Prostate gland (tissue), 2 donors: ENCODE measurements around the gene OLIG2. TPM values are rescaled to one million over a fixed set of nuclear protein-coding genes. Genes with fewer than 3 reads are reported as not detected.

Source experiments
- DNase-seq: peaks from one replicate; pipeline ENCODE4 v3.0.0-alpha.2; 2019; ENCODE audit warnings: low spot score
- H3K27ac ChIP-seq, 2 donors: fragments of 200-600 bp; sonication (generic); 2 replicates each; pipeline ENCODE4 v1.5.1; 2017 to 2019
- H3K27me3 ChIP-seq: fragments of 200-600 bp; sonication (generic); replicated peaks from 2 replicates; pipeline ENCODE4 v1.5.1; 2019; ENCODE audit not compliant: insufficient read depth
- H3K36me3 ChIP-seq, 2 donors: fragments of 200-600 bp; sonication (generic); 1 replicate in 1 of 2; 2 replicates in 1 of 2; pipeline versions ENCODE4 v1.5.1 to v1.8.1; 2017 to 2019
- H3K4me1 ChIP-seq: fragments of 200-600 bp; sonication (generic); replicated peaks from 2 replicates; pipeline ENCODE4 v1.5.1; 2019
- H3K4me3 ChIP-seq, 2 donors: fragments of 200-600 bp; sonication (generic); 2 replicates each; pipeline ENCODE4 v1.5.1; 2017 to 2019
- H3K9me3 ChIP-seq: fragments of 200-600 bp; sonication (generic); 2 replicates; pipeline ENCODE4 v1.5.1; 2017
- POLR2A ChIP-seq: fragments of 450-650 bp; IDR thresholded peaks from one replicate; pipeline ENCODE4 v1.6.1; 2016; ENCODE audit warnings: antibody characterized with exemption, mild to moderate bottlenecking
- POLR2AphosphoS5 ChIP-seq: sonication (generic); formaldehyde crosslinking; IDR thresholded peaks from one replicate; pipeline ENCODE4 v1.6.1; 2017; ENCODE audit warnings: antibody characterized with exemption
- WGBS: methylation state at CpG from one replicate; pipeline ENCODE4 v1.1.5; 2018; 5-methylcytosine and 5-hydroxymethylcytosine counted together
- intact Hi-C: fragments of 100-400 bp; cut with DNase I; formaldehyde crosslinking; loops from one replicate; pipeline ENCODE4 v1.14.2; 2022
- total RNA-seq, 2 donors: library from RNA; depleted of rRNA; stranded (reverse); fragments of >200 nt; gene quantifications; one replicate each; pipeline ENCODE4 v1.1.0, GENCODE V29; 2016
- TF ChIP-seq, protein P1 (sequence below), 4 experiments: fragments of 200-600 bp in 2 of 4; fragments of 450-650 bp in 2 of 4; sonication (generic) in 2 of 4; IDR thresholded peaks; 1 replicate in 3 of 4; 2 replicates in 1 of 4; pipeline ENCODE4 v1.5.1; 2016 to 2019; ENCODE audit warnings: antibody characterized with exemption in 4 of 4, mild to moderate bottlenecking in 2 of 4, moderate library complexity in 2 of 4

Gene OLIG2
- total RNA-seq, 2 donors from 2014 or later: not detected

DNA sequence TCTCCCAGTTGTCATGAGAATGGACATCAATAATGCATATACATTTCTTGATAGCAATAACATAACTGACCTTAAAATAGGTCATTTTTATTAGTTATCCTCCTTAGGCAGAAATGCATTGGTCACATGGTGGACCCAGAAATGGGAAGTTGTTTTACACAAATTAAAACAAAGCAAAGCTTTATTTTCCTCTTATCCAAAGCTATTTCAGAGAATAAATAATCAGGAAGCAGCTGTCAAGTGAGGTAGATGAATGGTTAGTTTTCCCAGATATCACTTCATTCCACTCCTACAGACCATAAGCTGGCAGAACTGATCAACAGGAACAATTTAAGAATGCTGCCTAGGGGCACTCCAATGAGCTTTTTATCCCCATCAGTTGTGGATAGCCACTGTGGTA is 28.2 kb downstream of the OLIG2 start:
- TF ChIP-seq POLR2A (no peak), POLR2AphosphoS5 (no peak)
- TF ChIP-seq, protein P1, sequence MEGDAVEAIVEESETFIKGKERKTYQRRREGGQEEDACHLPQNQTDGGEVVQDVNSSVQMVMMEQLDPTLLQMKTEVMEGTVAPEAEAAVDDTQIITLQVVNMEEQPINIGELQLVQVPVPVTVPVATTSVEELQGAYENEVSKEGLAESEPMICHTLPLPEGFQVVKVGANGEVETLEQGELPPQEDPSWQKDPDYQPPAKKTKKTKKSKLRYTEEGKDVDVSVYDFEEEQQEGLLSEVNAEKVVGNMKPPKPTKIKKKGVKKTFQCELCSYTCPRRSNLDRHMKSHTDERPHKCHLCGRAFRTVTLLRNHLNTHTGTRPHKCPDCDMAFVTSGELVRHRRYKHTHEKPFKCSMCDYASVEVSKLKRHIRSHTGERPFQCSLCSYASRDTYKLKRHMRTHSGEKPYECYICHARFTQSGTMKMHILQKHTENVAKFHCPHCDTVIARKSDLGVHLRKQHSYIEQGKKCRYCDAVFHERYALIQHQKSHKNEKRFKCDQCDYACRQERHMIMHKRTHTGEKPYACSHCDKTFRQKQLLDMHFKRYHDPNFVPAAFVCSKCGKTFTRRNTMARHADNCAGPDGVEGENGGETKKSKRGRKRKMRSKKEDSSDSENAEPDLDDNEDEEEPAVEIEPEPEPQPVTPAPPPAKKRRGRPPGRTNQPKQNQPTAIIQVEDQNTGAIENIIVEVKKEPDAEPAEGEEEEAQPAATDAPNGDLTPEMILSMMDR (IDR thresholded peaks at IDR 0.05): no peak
- H3K9me3 ChIP-seq: no peaks in the 10 kb centered on the region
- intact Hi-C loops: no loop called here
- DNase-seq: no peak
- no peaks in the 10 kb centered on the region for H3K4me1 ChIP-seq
- no peak overlapping the region for H3K27ac ChIP-seq
- no peaks in the 10 kb centered on the region for H3K27me3 ChIP-seq
- no peaks in the 10 kb centered on the region for H3K36me3 ChIP-seq
- H3K4me3 ChIP-seq: no peak overlapping the region

DNA sequence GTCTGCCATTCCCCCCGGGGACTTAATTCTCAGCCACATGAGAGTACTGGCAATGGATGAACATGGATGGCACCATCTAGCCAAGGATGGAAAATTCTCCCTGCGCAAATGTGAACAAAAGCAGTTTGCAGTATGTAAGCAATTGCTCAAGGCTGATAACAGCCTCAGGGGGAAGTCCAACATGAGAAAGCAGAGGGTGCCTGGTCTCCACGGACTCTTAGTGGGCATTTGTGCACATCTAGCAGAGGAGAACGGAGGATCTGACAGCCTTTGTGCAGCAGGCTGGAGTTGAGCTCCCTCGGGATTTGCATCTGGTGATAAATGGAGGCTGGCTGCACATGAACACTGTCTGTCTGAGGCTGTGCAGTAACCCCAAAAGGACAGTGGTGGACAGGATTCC is 30.3 kb downstream of the OLIG2 start:
- TF ChIP-seq, protein P1 (IDR thresholded peaks at IDR 0.05): no peak
- TF ChIP-seq POLR2A (no peak), POLR2AphosphoS5 (no peak)
- intact Hi-C loops: no loop called here
- no peak overlapping the region for H3K27ac ChIP-seq
- no peak for DNase-seq
- WGBS: 82% methylated on average over 5 of the region's 5 CpGs
- H3K36me3 ChIP-seq: no peaks in the 10 kb centered on the region
- no peaks in the 10 kb centered on the region for H3K4me1 ChIP-seq
- H3K4me3 ChIP-seq: no peak overlapping the region
- no peaks in the 10 kb centered on the region for H3K9me3 ChIP-seq
- no peaks in the 10 kb centered on the region for H3K27me3 ChIP-seq

DNA sequence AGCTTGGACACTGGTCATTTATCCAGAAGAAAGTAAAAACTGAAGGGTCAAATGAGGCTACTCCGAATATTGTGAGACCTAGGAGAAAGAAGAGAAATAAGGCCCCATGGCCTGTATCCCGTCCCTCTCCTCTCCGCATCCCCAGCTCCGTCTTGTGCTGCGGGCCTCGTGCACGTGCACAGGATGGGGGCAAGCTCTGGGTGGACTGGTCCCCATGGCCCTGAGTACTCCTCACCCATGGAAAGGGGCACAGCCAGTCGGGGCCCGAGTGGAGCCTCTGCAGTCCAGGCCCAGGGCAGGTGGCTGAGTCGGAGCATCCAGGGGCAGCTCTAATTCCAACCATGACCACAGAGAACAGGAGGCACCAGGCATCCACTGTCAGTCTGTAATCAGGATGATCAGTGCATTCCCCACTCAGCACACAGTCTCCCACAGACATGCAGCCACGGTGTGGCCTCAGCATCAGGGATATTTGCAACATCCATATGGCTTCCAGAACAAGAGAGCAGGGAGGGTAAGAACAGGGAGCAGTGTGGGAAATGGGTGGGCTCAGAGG is 31.7 kb downstream of the OLIG2 start:
- WGBS: 85% methylated on average over 11 of the region's 11 CpGs
- intact Hi-C loops: no loop called here
- DNase-seq: no peak
- Histone ChIP-seq H3K27me3 (no peaks in the 10 kb centered on the region), H3K36me3 (no peaks in the 10 kb centered on the region), H3K4me1 (no peaks in the 10 kb centered on the region), H3K4me3 (no peak overlapping the region), H3K9me3 (no peaks in the 10 kb centered on the region), H3K27ac (no peak overlapping the region)
- TF ChIP-seq, protein P1 (IDR thresholded peaks at IDR 0.05): no peak
- no peak for TF ChIP-seq POLR2A
- TF ChIP-seq POLR2AphosphoS5: no peak

DNA sequence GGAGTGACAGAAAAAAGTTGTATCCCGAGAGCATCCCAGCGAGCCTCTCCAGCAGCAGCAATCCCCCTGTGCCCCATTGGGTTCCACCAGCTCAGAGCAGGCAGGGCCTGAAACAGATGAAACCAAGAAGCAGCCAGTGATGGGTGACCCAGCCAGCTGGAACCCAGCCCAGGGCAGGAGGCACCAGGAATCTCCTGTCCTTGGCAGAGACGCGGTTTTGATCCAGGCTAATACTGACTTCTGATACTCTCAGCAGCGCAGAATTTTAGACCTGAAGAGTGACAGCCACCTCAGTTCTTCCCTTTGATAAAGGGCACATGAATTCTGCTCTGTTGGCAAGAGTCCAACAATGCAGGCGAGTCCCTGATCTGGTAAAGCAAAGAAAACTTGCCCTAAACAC is 32.8 kb downstream of the OLIG2 start:
- no peaks in the 10 kb centered on the region for H3K27me3 ChIP-seq
- no peak overlapping the region for H3K4me3 ChIP-seq
- intact Hi-C loops: no loop called here
- 33% methylated on average over 6 of the region's 6 CpGs for WGBS
- H3K4me1 ChIP-seq: no peaks in the 10 kb centered on the region
- no peaks in the 10 kb centered on the region for H3K9me3 ChIP-seq
- no peak overlapping the region for H3K27ac ChIP-seq
- H3K36me3 ChIP-seq: no peaks in the 10 kb centered on the region
- no peak for TF ChIP-seq POLR2A
- TF ChIP-seq POLR2AphosphoS5: no peak
- TF ChIP-seq, protein P1 (IDR thresholded peaks at IDR 0.05): no peak
- peak; percentile 53 for DNase-seq

DNA sequence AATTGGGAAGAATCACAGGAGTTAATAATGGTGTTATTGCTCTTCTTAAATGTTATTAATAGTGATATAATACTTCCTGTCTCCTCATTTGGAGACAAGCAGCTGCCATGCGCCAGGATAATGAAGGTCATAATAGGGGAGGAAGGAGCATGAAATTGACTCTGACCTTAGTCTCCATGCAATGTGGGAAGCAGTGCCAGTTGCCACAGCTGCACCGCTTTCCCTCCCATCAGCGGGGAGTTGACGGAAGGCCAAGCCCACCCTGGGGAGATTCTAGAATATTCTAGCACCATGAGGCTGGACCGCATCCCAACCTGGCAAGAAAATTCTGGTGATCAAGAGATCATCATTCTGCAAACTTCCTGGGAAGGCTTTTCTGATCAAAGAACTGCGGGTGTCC is 33.2 kb downstream of the OLIG2 start:
- WGBS: 71% methylated on average over 6 of the region's 6 CpGs
- no peak overlapping the region for H3K27ac ChIP-seq
- no peaks in the 10 kb centered on the region for H3K9me3 ChIP-seq
- H3K4me3 ChIP-seq: no peak overlapping the region
- no peak for TF ChIP-seq POLR2AphosphoS5
- TF ChIP-seq, protein P1 (IDR thresholded peaks at IDR 0.05): no peak
- TF ChIP-seq POLR2A: no peak
- no peak for DNase-seq
- intact Hi-C loops: no loop called here
- no peaks in the 10 kb centered on the region for H3K36me3 ChIP-seq
- peaks cover 3% of the 10 kb centered on the region for H3K27me3 ChIP-seq
- no peaks in the 10 kb centered on the region for H3K4me1 ChIP-seq
